NCI-H748 (cell line): ENCODE data around the gene KCNJ11.

Experiments
- DNase-seq: peaks from one replicate; lab custom pipeline; 2025; ENCODE audit not compliant: unreplicated experiment; lab: John Stamatoyannopoulos, UW

KCNJ11 gene

GRCh38 chr11:17408641-17409040 lies 20.2 kb upstream of the KCNJ11 start:
- peak; percentile 55 for DNase-seq

- DNase-seq, result no peak
Observed at GRCh38 chr11:17408026-17408425, 19.6 kb upstream of the KCNJ11 start.

GRCh38 chr11:17407575-17407974 lies 19.1 kb upstream of the KCNJ11 start:
- no peak for DNase-seq

DNA sequence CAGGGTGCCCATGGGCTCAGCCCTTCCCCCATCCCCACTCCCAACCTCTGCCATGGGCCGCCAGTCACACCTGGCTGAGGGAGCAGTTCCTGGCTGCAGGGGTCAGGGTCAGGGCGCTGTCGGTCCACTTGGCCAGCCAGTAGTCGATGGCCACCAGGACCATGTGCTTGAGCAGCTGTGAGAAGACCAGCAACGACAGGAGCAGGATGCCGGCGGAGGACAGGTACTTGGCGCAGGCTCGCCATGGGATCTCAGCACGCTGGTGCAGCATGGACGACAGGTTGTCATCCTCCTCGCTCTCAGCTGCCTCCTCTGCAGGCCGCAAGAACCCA lies 18.3 kb upstream of the KCNJ11 start:
- DNase-seq, result no peak

DNA sequence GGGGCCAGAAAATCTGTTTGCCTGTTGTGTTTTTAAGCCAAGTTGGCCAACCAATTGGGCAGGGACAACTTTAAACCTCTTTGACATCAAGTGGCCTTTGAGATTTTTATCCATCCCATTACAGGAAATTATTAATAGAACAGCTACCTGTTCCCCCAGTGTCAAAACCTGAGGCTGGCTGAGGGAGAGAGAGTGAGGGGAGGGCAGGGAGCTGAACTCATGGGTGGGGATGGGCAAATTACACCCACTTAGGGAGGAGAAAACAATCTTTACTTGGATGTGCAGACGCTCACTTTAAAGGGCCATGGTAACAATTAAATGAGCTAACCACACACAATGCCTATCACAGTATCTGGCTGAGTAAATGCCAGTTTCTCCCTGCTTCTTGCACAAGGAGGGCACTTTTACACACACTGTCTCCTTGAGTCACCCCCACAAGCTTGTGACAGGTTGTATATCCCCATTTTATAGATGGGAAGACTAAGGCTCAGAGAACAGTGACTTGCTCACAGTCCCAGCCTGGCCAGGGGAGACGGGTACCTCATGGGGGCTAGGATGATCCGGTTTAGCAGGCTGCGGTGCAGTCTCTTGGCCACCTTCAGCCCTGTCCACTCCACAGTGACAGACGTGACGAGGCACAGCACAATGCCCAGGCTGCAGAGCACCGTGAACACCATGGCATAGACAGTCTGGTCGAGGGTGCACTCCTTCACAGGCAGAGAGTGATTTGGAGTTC lies 17.8 kb upstream of the KCNJ11 start:
- DNase-seq, result peak; percentile 21

DNA sequence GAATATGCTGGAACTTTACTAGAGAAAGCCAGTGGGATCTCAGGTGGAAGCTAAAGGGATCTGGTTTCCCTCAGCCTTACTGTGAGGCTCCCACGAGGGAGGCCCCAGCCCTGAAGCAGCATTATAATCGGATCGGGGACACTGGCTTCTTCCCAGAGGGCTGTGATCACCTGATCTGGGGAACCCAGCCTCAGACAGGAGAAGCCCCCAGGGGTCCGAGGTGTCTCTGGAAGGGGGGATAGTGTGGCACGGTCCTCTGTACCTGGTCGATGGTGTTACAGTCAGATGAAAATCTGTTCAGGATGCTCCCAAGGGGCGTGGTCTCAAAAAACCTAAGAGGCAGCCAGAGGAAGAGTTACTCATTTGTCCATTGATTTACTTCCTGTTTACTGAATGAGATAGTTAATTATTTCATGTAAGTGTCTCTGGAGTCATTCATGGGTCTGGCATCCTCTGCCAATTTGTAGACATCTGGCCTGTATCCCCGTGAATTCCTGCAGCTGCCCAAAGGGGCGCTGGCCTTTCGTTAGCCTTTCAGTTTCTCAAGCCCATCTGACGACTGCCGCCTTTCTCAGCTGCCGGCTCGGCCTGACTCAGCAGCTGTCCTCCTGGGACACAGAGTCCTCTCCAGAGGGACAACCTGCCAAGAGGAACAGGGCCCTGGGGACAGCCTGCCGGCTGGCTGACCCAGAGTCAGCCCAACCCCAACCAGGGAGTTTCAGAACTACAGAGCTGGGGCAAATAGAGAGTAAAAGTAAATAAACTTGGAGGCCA lies 17.0 kb upstream of the KCNJ11 start:
- DNase-seq, result peak; percentile 76

GRCh38 chr11:17403980-17404759 lies 15.7 kb upstream of the KCNJ11 start:
- no peak for DNase-seq

GRCh38 chr11:17402486-17402885 lies 14.0 kb upstream of the KCNJ11 start:
- no peak for DNase-seq

GRCh38 chr11:17401841-17402240 lies 13.4 kb upstream of the KCNJ11 start:
- no peak for DNase-seq

- no peak for DNase-seq
Observed at GRCh38 chr11:17401316-17401715, 12.9 kb upstream of the KCNJ11 start.

DNA sequence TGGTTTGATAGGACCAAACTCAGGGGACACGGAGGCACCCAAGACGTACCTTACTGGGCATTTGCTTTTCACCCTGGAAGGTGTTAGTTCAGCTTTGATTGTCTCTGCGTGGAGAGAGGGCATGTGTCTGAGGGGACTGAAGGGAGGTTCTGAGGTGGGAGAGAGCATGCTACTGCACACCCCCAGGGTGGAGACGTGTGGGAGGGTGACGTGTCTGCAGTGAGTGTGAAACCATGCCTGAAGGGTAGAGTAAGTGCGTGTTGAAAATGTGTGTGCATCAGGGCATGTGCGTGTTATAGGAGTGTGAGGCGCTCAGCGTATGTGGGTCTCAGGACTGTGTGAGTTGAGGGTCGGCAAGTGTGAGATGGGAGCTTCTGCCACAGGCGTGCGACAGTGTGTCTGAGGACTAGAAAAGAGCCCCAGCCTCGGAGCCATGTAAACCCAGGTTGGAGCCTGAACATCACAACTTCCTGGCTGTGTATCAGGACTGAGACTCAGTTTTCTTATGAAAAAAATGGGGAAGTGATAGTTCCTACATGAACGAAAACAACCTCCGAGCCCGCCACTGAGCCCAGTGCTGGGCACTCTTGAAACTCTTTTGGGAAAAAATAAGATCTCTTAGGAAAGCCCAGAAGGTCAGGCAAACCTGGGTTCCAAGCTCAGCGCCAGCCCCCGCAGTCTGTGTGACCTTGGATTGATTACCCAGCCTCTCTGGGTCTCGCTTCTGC lies 11.8 kb upstream of the KCNJ11 start:
- no peak for DNase-seq

DNA sequence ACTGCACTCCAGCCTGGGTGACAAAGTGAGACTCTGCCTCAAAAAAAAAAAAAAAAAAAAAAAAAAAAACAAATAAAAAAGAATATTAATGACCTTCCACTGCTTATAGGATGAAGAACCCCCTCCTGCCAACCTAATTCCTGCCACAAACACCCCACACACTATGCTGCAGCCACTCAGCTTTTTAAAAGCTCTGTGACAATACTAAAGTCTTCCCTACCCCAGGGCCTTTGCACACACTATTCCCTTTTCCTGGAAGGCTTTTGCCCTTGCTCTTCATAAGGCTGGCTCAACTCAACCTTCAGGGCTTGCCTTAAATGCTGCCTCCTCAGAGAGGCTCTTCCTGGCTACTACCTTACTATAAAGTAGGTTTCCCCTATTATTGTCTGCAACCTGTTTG lies 10.8 kb upstream of the KCNJ11 start:
- DNase-seq, result no peak

GRCh38 chr11:17397311-17398002 lies 9.0 kb upstream of the KCNJ11 start:
- no peak for DNase-seq

DNA sequence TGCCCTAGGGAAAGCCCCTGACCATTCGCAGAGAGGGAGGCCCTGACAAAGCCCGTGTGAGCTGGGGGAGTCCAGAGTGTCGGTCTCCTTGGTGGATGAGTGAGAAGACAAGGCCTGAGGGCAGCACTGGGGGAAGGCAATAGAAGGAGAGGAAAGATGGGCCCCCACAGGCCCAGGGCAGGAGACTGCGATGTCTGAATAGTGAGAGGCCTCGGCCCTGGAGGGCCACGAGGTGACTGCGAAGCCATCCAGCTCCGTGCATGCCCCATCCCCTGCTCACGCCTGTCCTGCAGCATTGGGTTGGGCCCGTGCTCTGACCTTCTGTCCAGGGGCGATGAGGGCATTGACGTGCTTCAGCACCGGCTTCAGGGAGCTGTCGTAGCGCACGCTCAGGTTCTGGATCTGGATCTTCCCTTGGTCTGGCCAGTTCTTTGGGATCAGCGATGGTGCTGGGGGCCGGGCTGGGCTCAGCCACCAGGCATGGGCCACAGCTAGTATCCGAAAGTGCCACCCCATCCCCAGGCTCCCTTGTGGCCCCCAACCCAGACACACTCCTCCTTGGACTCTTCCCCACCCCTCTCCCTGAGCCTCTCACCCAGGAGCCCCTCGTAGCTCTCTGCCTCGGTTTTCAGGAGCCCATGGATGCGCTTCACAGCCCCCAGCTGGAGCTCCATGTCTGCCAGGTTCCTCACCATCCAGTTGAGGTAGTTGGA lies 8.3 kb upstream of the KCNJ11 start:
- no peak for DNase-seq

DNA sequence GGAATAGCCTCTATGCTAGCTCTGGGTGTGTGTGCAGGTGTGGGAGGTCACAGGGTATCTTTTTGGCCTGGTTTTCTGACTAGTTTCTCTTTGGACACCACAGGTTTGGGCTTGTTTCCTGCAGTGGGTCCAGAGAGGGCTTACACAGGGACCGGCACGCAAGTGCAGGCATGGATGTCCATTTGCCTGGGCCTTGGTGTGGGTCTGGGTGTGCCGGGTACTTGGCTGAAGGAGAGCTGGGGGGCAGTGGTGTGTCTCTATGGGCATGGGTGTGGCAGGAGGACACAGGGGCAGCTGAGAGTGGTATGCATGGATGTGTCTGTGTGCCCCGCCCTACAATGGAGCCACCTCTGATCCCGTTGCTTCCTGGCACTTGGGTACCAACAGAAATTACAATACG lies 7.5 kb upstream of the KCNJ11 start:
- no peak for DNase-seq

DNA sequence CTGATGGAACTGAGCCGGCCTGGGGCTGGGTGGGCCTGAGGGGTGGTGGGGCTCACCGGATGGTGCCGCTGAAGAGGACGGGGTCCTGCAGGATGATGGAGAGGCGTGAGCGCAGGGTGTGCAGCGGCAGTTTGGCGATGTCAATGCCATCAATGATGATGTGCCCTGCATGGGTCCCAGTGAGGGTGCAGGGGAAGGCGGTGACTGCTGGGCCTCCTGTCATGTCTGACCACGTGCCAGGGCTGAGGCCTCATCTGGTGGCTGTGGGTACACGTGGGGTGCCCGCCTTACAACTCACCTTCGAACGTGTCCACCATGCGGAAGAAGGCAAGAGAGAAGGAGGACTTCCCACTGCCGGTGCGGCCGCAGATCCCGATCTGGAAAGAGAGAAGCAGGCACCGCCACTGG lies 7.1 kb upstream of the KCNJ11 start:
- DNase-seq, result no peak

DNA sequence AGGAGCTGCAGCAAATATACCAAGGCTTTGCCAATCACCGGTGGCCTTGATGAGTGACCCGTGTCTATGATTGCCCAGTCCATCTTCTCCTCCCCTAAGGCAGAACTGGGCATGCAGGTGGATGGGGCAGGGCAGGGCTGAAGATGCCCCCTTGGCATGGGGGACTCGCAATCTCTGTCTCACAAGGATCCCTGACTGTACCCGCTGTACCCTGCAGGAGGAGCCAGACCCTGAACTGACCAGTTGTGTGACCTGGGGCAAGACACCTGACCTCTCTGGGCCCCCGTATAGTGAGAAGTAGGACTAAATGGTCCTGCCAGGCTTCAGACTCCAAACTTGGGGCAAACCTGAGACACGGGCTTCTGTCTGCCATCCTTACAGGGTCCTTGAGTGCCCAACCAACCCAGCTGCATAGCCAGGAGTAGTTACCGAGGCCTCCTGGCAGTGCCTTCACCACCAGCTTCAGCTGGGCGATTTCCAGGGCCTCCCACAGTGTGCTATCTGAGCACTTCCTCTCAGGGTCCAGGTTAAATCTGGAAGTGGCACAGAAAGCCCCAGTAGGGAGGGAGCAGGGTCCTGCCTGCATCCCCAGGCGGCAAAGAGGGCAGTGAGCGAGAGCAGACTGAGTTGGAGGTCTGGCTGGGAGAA lies 6.4 kb upstream of the KCNJ11 start:
- DNase-seq, result no peak

DNA sequence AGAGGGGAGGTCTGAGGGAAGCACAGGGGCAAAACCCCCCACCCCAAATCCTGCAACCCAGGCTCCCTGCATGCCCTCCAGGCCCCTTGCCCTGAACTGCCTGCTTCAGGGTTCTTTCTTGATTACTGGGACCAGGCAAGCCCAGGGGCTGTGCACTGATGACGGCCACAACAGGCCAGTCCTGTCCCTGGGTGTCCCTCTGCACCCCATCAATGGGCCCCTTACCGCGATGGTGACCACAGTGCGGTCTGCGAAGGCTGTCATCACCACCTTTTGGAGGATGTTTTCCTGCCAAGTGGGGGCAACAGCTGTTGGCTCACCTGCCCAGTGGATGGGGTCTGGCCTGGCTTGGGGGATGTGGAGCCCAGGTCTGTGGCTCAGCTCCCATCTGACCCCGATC lies 5.0 kb upstream of the KCNJ11 start:
- DNase-seq, result no peak

DNA sequence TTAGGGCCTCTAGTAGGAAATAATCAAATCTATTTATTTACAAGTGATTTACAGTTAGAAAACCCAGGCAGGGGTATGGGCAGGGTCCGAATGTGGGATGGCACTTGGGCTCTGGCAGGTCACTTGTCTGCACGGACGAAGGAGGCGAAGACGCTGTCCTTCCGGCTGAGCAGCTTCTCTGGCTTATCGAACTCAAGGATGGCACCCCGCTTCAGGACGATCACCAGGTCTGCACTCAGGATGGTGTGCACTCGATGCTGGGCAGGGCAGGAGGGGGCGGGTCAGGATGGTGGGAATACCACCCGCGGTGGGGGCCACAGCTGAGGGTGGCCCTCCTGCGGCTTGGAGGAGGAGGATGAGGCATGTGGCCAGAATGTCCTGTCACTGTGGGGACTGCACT lies 4.4 kb upstream of the KCNJ11 start:
- no peak for DNase-seq
